ENCODE measurements around the gene CNOT1. TPM values are rescaled to one million over a fixed set of nuclear protein-coding genes. Genes with fewer than 3 reads are reported as not detected.

The CNOT1 gene
- total and polyA plus RNA-seq, 2 of the 4 experiments (the other 2 are of a cell fraction): 85.5 to 357 TPM

DNA sequence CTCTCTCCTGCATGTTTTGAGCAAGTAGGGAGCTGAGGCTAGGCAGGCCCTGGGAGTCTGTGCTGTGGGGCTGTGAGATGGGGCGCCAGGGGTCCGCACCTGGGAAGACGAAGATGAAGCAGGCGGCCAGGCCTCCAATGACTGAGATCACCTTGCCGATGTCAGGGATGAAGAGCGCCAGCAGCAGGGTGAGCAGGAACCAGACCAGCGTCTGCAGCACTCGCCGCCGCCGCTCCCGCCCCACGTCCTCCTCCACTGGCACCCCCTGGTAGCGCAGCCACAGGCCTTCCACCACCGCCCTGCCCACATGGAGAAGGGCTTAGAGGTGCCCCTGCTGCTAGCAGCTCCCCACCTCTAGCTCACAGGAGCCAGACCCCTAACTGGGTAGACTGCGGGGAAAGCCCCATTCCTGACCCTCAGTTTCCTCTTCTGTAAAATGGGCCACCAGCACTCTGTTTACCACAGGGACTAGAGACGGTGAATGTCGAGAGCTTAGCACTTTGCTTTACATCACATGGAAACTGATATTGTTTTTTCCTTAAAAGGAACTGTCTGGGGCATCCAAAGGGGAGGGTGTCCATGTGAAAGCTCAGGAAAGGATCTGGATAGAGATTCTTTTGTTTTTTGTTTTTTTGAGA is 41.4 kb upstream of the CNOT1 start:
- no peaks in the 10 kb centered on the region for H3K27me3 ChIP-seq (ENCODE audit: control insufficient read depth, insufficient read depth, low read length)
- peaks cover 3% of the 10 kb centered on the region; the same call in 1 of the 2 replicates for H3K9me1 ChIP-seq (ENCODE audit: insufficient read depth, low read length)
- H3K79me1 ChIP-seq (ENCODE audit: low read depth in 1 of 2, low read length in 2 of 2): no peaks in the 10 kb centered on the region
- dilution Hi-C loops (cut with HindIII; ENCODE audit: low sequenced_read_pairs, unreplicated experiment): no loop called here
- no peak overlapping the region for H3K27ac ChIP-seq (ENCODE audit: insufficient read depth, low read length)
- no TSS peak for BruUV-seq (replicated peaks)
- TF ChIP-seq BHLHE40 (IDR thresholded peaks at IDR 0.05; ENCODE audit: low read depth, low read length): no peak
- TF ChIP-seq MAZ (IDR thresholded peaks at IDR 0.05; ENCODE audit: borderline replicate concordance, low read depth, low read length): no peak
- no peak for TF ChIP-seq RFX5 (IDR thresholded peaks at IDR 0.05; ENCODE audit: low read depth, low read length)
- TF ChIP-seq RCOR1 (IDR thresholded peaks at IDR 0.05; ENCODE audit: insufficient replicate concordance, low read length): no peak
- TF ChIP-seq CHD1 (IDR thresholded peaks at IDR 0.05; ENCODE audit: low read depth, low read length): no peak
- no peak for TF ChIP-seq CEBPB (IDR thresholded peaks at IDR 0.05; ENCODE audit: low read depth, low read length)
- TF ChIP-seq RAD21 (IDR thresholded peaks at IDR 0.05; ENCODE audit: low read length): no peak
- TF ChIP-seq POLR2A (IDR thresholded peaks at IDR 0.05; ENCODE audit: low read depth, low read length): no peak
- H2AK9ac ChIP-seq (replicated peaks; ENCODE audit: low read depth, low read length, poor library complexity): peak overlapping the region; percentile 21
- POLR2A ChIA-PET (ENCODE audit: unreplicated experiment): no interaction called here
- peaks cover 36% of the 10 kb centered on the region; the same call in 1 of the 2 replicates for H3K36me3 ChIP-seq (ENCODE audit: control insufficient read depth, insufficient read depth, low read length)
- no peak overlapping the region for H2AFZ ChIP-seq (replicated peaks; ENCODE audit: low read length, poor library complexity)
- H3K18ac ChIP-seq (ENCODE audit: low read depth, low read length): no peak overlapping the region
- no peak overlapping the region for H4K8ac ChIP-seq (ENCODE audit: low read depth in 2 of 2, low read length in 2 of 2)
- H2BK120ac ChIP-seq (ENCODE audit: low read depth, low read length): no peak overlapping the region
- 99% methylated on average over 9 of the region's 18 CpGs; no CpG with 5 or more reads in 1 of the 2 experiments for WGBS, 2 experiments (ENCODE audit: extremely low coverage in 2 of 2, insufficient read length in 1 of 2)
- H3K4me1 ChIP-seq (ENCODE audit: control insufficient read depth, insufficient read depth, low read length): peaks cover 4% of the 10 kb centered on the region
- H2BK15ac ChIP-seq (ENCODE audit: low read depth, low read length): no peak overlapping the region
- H3K14ac ChIP-seq (replicated peaks; ENCODE audit: low read depth, low read length): no peak overlapping the region
- H4K91ac ChIP-seq (ENCODE audit: insufficient read depth, low read depth, low read length): no peak overlapping the region
- intact Hi-C loops (cut with micrococcal nuclease): no loop called here
- H3K23ac ChIP-seq (ENCODE audit: low read depth, low read length): no peak overlapping the region
- H2BK5ac ChIP-seq (ENCODE audit: low read depth, low read length, poor library complexity, severe bottlenecking): no peak overlapping the region
- DNase-seq (no peak), ATAC-seq (ENCODE audit: low read depth) (no peak)
- no peak overlapping the region for H3K4me3 ChIP-seq (ENCODE audit: insufficient read depth, low read depth, low read length)
- H2BK20ac ChIP-seq (ENCODE audit: low read depth, low read length): no peak overlapping the region
- no peak overlapping the region for H3K4ac ChIP-seq (ENCODE audit: low read depth, low read length)
- no peaks in the 10 kb centered on the region for H4K20me1 ChIP-seq (ENCODE audit: insufficient read depth, low read length)
- H3K4me2 ChIP-seq (ENCODE audit: low read depth, low read length): no peak overlapping the region
- in situ Hi-C loops (cut with MboI; ENCODE audit: low sequenced_read_pairs): no loop called here
- H3K9me3 ChIP-seq (ENCODE audit: control insufficient read depth, insufficient read depth, low read length): no peaks in the 10 kb centered on the region
- no peak overlapping the region for H4K5ac ChIP-seq (ENCODE audit: low read depth, low read length)
- H3K56ac ChIP-seq (ENCODE audit: extremely low read depth, insufficient read depth, low read length): no peak overlapping the region
- no peak overlapping the region for H2AK5ac ChIP-seq (ENCODE audit: low read depth, low read length)
- H3K9ac ChIP-seq (ENCODE audit: low read depth, low read length): no peak overlapping the region
- CTCF ChIA-PET: interaction anchor here (1.5 kb wide), 1 partner anchor 10 kb away, joined by 4 read pairs; no protein-coding TSS in a partner anchor

Data from IMR-90 (cell line).